Neural cell (in vitro differentiated cells): Measurements from ENCODE around the gene LSM4. TPM values are rescaled to one million over a fixed set of nuclear protein-coding genes. Genes with fewer than 3 reads are reported as not detected.

Source experiments
- H2AFZ ChIP-seq: fragments of 200-600, 300-800 bp; sonication (generic), shearing (Covaris generic); 2 replicates; pipeline ENCODE4 v1.6.0; 2014; ENCODE audit warnings: low read depth, mild to moderate bottlenecking, antibody characterized with exemption, low read length, moderate library complexity
- H3F3A ChIP-seq: fragments of 200-600 bp; shearing (Covaris generic); 2 replicates; pipeline ENCODE4 v1.6.1; 2016; ENCODE audit warnings: mild to moderate bottlenecking, moderate library complexity, mixed read lengths, antibody characterized with exemption, low read length; ENCODE audit not compliant: insufficient read depth, poor library complexity, severe bottlenecking
- H3K27ac ChIP-seq: fragments of 200-600, 300-800 bp; sonication (generic), shearing (Covaris generic); 2 replicates; pipeline ENCODE4 v1.5.1; 2014; ENCODE audit warnings: mild to moderate bottlenecking, low read length, moderate library complexity
- H3K27me3 ChIP-seq: fragments of 300-800, 200-600 bp; sonication (generic), shearing (Covaris generic); 2 replicates; pipeline ENCODE4 v1.6.0; 2014; ENCODE audit warnings: mild to moderate bottlenecking, low read depth, low read length, moderate library complexity; ENCODE audit not compliant: insufficient read depth
- H3K36me3 ChIP-seq: fragments of 300-800, 200-600 bp; sonication (generic), shearing (Covaris generic); 2 replicates; pipeline ENCODE4 v1.5.1; 2014; ENCODE audit warnings: mild to moderate bottlenecking, antibody characterized with exemption, low read length, moderate library complexity; ENCODE audit not compliant: insufficient read depth
- H3K4me2 ChIP-seq: fragments of 300-800, 200-600 bp; sonication (generic), shearing (Covaris generic); 2 replicates; pipeline ENCODE4 v1.6.0; 2014; ENCODE audit warnings: mild to moderate bottlenecking, low read length
- H3K4me3 ChIP-seq: fragments of 300-800, 200-600 bp; sonication (generic), shearing (Covaris generic); 2 replicates; pipeline ENCODE4 v1.5.1; 2014; ENCODE audit warnings: mild to moderate bottlenecking, low read length, moderate library complexity
- H3K79me2 ChIP-seq: fragments of 200-600 bp; shearing (Covaris generic); replicated peaks from 2 replicates; pipeline ENCODE4 v1.6.0; 2014; ENCODE audit warnings: mild to moderate bottlenecking, low read length, moderate library complexity; ENCODE audit not compliant: insufficient read depth
- H3K9ac ChIP-seq: fragments of 300-800, 200-600 bp; sonication (generic), shearing (Covaris generic); 2 replicates; pipeline ENCODE4 v1.6.1; 2016; ENCODE audit warnings: mild to moderate bottlenecking, low read length, mixed read lengths
- H3K9me2 ChIP-seq: fragments of 200-600 bp; shearing (Covaris generic); 2 replicates; pipeline ENCODE4 v1.6.1; 2016; ENCODE audit warnings: mild to moderate bottlenecking, low read length, mixed read lengths; ENCODE audit not compliant: insufficient read depth
- H3K9me3 ChIP-seq: fragments of 200-600, 300-800 bp; sonication (generic), shearing (Covaris generic); 2 replicates; pipeline ENCODE4 v1.6.1; 2016; ENCODE audit warnings: mild to moderate bottlenecking, mixed run types, low read length, moderate library complexity, mixed read lengths
- H4K20me1 ChIP-seq: fragments of 200-600 bp; shearing (Covaris generic); 2 replicates; pipeline ENCODE4 v1.6.1; 2016; ENCODE audit warnings: mild to moderate bottlenecking, mixed run types; ENCODE audit not compliant: insufficient read depth
- CTCF ChIP-seq: fragments of 450-650 bp; IDR thresholded peaks from 2 replicates; pipeline ENCODE4 v1.5.1; 2014; ENCODE audit warnings: antibody characterized with exemption, mild to moderate bottlenecking, moderate library complexity; ENCODE audit not compliant: poor library complexity, severe bottlenecking
- EP300 ChIP-seq: fragments of 450-650 bp; conservative IDR thresholded peaks from 2 replicates; pipeline ENCODE4 v1.6.1; 2014; ENCODE audit warnings: antibody characterized with exemption, mild to moderate bottlenecking, moderate library complexity; ENCODE audit not compliant: poor library complexity, severe bottlenecking
- EZH2 ChIP-seq: fragments of 200-600, 300-800 bp; shearing (Covaris generic), sonication (generic); IDR thresholded peaks from 2 replicates; pipeline ENCODE4 v1.6.1; 2014; ENCODE audit warnings: antibody characterized with exemption, low read length, borderline replicate concordance, mild to moderate bottlenecking; ENCODE audit not compliant: insufficient read depth, poor library complexity, severe bottlenecking
- MXI1 ChIP-seq: fragments of 450-650 bp; conservative IDR thresholded peaks from 2 replicates; pipeline ENCODE4 v1.6.1; 2014; ENCODE audit warnings: antibody characterized with exemption, mild to moderate bottlenecking; ENCODE audit not compliant: poor library complexity, severe bottlenecking
- POLR2AphosphoS5 ChIP-seq: IDR thresholded peaks from 2 replicates; pipeline ENCODE4 v1.6.1; 2012
- RAD21 ChIP-seq: fragments of 450-650 bp; conservative IDR thresholded peaks from 2 replicates; pipeline ENCODE4 v1.6.1; 2014; ENCODE audit warnings: antibody characterized with exemption, mild to moderate bottlenecking, moderate library complexity
- REST ChIP-seq: IDR thresholded peaks from 2 replicates; pipeline ENCODE4 v1.6.1; 2012; ENCODE audit warnings: borderline replicate concordance
- SMC3 ChIP-seq: fragments of 450-650 bp; conservative IDR thresholded peaks from 2 replicates; pipeline ENCODE4 v1.6.1; 2014; ENCODE audit warnings: antibody characterized with exemption, mild to moderate bottlenecking, moderate library complexity; ENCODE audit not compliant: poor library complexity
- TAF1 ChIP-seq: IDR thresholded peaks from 2 replicates; pipeline ENCODE4 v1.6.1; 2012; ENCODE audit warnings: low read depth
- polyA plus RNA-seq: library from polyadenylated mRNA; depleted of rRNA; stranded (reverse); fragments of >200 nt; gene quantifications from 2 replicates; pipeline ENCODE4 v1.2.3, GENCODE V29; 2014

The LSM4 gene
- polyA plus RNA-seq, 1 donor from 2014 or later, result 382 TPM

GRCh38 chr19:18353378-18354005, 30.6 kb upstream of the LSM4 start:
- H3K9me2 ChIP-seq, result no peaks in the 10 kb centered on the region
- no peaks in the 10 kb centered on the region for H3K27me3 ChIP-seq

GRCh38 chr19:18351544-18351943, 28.7 kb upstream of the LSM4 start:
- Histone ChIP-seq H2AFZ (no peak overlapping the region), H3K36me3 (no peaks in the 10 kb centered on the region), H3K9ac (no peak overlapping the region), H3K79me2 (no peaks in the 10 kb centered on the region), H3K4me3 (no peak overlapping the region), H3K9me3 (no peaks in the 10 kb centered on the region), H3K4me2 (no peak overlapping the region), H3K27ac (no peak overlapping the region), H4K20me1 (no peaks in the 10 kb centered on the region), H3K9me2 (no peaks in the 10 kb centered on the region), H3K27me3 (no peaks in the 10 kb centered on the region), H3F3A (no peaks in the 10 kb centered on the region)
- TF ChIP-seq SMC3 (no peak), RAD21 (no peak), REST (no peak), CTCF (no peak), TAF1 (no peak), POLR2AphosphoS5 (no peak)

More at GRCh38 chr19:18353378-18354005, 30.6 kb upstream of the LSM4 start:
- no peaks in the 10 kb centered on the region for H4K20me1 ChIP-seq
- H2AFZ ChIP-seq, result no peak overlapping the region
- no peaks in the 10 kb centered on the region for H3F3A ChIP-seq
- TF ChIP-seq EZH2 (no peak), EP300 (no peak), MXI1 (no peak), REST (no peak), CTCF (no peak), SMC3 (no peak), TAF1 (no peak), POLR2AphosphoS5 (no peak), RAD21 (no peak)
- no peaks in the 10 kb centered on the region for H3K9me3 ChIP-seq
- no peak overlapping the region for H3K4me2 ChIP-seq
- H3K36me3 ChIP-seq, result no peaks in the 10 kb centered on the region
- no peak overlapping the region for H3K9ac ChIP-seq
- no peaks in the 10 kb centered on the region for H3K79me2 ChIP-seq
- H3K4me3 ChIP-seq, result no peak overlapping the region
- H3K27ac ChIP-seq, result no peak overlapping the region
